Astrocyte (in vitro differentiated cells and primary cell): ENCODE data around the gene EHBP1. TPM values are rescaled to one million over a fixed set of nuclear protein-coding genes. Genes with fewer than 3 reads are reported as not detected.

Source experiments
- DNase-seq: peaks from one replicate; pipeline ENCODE4 v3.0.0-alpha.2; 2010; ENCODE audit warnings: low read depth
- FAIRE-seq: peaks from 2 replicates; lab custom pipeline; 2011; peaks lifted over from hg19 to GRCh38; lab: Jason Lieb, UNC
- H2AFZ ChIP-seq: 2 replicates; pipeline ENCODE4 v1.6.0; 2012; ENCODE audit warnings: low read depth, low read length, inconsistent platforms
- H3K27ac ChIP-seq: 2 replicates; pipeline ENCODE4 v1.5.1; 2011; ENCODE audit warnings: low read depth, low read length, inconsistent platforms
- H3K27me3 ChIP-seq: 2 replicates; pipeline ENCODE4 v1.6.0; 2011; ENCODE audit warnings: low read length, inconsistent platforms; ENCODE audit not compliant: insufficient read depth
- H3K36me3 ChIP-seq: 2 replicates; pipeline ENCODE4 v1.5.1; 2011; ENCODE audit warnings: low read length, inconsistent platforms; ENCODE audit not compliant: insufficient read depth
- H3K4me1 ChIP-seq: 2 replicates; pipeline ENCODE4 v1.5.1; 2011; ENCODE audit warnings: low read length, inconsistent platforms; ENCODE audit not compliant: insufficient read depth
- H3K4me2 ChIP-seq: 2 replicates; pipeline ENCODE4 v1.6.0; 2012; ENCODE audit warnings: low read length, inconsistent platforms
- H3K4me3 ChIP-seq: 2 replicates; pipeline ENCODE4 v1.5.1; 2011; ENCODE audit warnings: low read depth, mild to moderate bottlenecking, low read length, inconsistent platforms; ENCODE audit not compliant: insufficient read depth
- H3K79me2 ChIP-seq: 2 replicates; pipeline ENCODE4 v1.6.0; 2012; ENCODE audit warnings: mild to moderate bottlenecking, low read length, inconsistent platforms; ENCODE audit not compliant: insufficient read depth
- H3K9ac ChIP-seq: 2 replicates; pipeline ENCODE4 v1.6.0; 2012; ENCODE audit warnings: mild to moderate bottlenecking, low read length, inconsistent platforms
- H3K9me3 ChIP-seq: 2 replicates; pipeline ENCODE4 v1.5.1; 2012; ENCODE audit warnings: low read depth, mild to moderate bottlenecking, low read length, inconsistent platforms; ENCODE audit not compliant: insufficient read depth
- H4K20me1 ChIP-seq: 2 replicates; pipeline ENCODE4 v1.6.0; 2012; ENCODE audit warnings: low read length, inconsistent platforms; ENCODE audit not compliant: insufficient read depth
- H3K27ac Mint-ChIP-seq: one replicate; pipeline ENCODE4 v1.8.0; 2021; ENCODE audit warnings: mild to moderate bottlenecking, mixed read lengths; ENCODE audit not compliant: unreplicated experiment
- H3K27me3 Mint-ChIP-seq: one replicate; pipeline ENCODE4 v1.8.0; 2021; ENCODE audit warnings: low read depth, mixed read lengths; ENCODE audit not compliant: unreplicated experiment
- H3K36me3 Mint-ChIP-seq: one replicate; pipeline ENCODE4 v1.8.0; 2021; ENCODE audit warnings: low read depth, mixed read lengths; ENCODE audit not compliant: unreplicated experiment
- H3K4me1 Mint-ChIP-seq: one replicate; pipeline ENCODE4 v1.8.0; 2021; ENCODE audit warnings: low read depth, mixed read lengths; ENCODE audit not compliant: unreplicated experiment
- H3K4me3 Mint-ChIP-seq: one replicate; pipeline ENCODE4 v1.8.0; 2021; ENCODE audit warnings: mild to moderate bottlenecking, moderate library complexity, mixed read lengths; ENCODE audit not compliant: unreplicated experiment
- H3K9me3 Mint-ChIP-seq: one replicate; pipeline ENCODE4 v1.8.0; 2021; ENCODE audit warnings: mild to moderate bottlenecking, mixed read lengths; ENCODE audit not compliant: unreplicated experiment
- EZH2 ChIP-seq: IDR thresholded peaks from 2 replicates; pipeline ENCODE4 v1.6.1; 2012; ENCODE audit warnings: mild to moderate bottlenecking, low read length, inconsistent platforms; ENCODE audit not compliant: insufficient read depth
- total RNA-seq: library from RNA; stranded (reverse); gene quantifications from 2 replicates; pipeline ENCODE4 v1.2.1, GENCODE V29; 2021
- TF ChIP-seq, protein P1 (sequence below): IDR thresholded peaks from 2 replicates; pipeline ENCODE4 v1.5.1; 2011; ENCODE audit warnings: low read depth, mild to moderate bottlenecking, inconsistent platforms, low read length, moderate library complexity; ENCODE audit not compliant: insufficient read depth

EHBP1 gene
- total RNA-seq, 1 donor from 2014 or later, result 44.1 TPM

DNA sequence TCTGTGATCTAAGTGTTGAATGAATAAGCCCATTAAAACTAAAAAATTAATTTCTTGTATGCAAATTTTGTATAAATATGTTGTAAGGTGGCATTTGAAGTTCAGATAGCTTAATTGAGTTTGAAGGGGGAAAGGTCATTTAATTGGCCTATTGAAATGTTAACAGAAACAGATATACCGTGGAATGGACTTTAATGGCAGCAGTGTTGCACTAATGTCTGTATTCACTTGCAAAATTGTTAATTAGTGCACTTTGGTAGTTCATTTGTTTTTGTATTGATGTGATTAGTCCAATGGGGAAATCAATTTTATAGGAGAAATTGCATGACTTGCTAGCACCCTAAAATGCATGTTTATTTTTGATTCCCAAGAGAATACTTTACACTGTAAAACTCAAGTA lies 303.3 kb downstream of the EHBP1 start:
- no peak overlapping the region for H3K4me2 ChIP-seq
- H3K36me3 ChIP-seq, result peaks cover 7% of the 10 kb centered on the region

DNA sequence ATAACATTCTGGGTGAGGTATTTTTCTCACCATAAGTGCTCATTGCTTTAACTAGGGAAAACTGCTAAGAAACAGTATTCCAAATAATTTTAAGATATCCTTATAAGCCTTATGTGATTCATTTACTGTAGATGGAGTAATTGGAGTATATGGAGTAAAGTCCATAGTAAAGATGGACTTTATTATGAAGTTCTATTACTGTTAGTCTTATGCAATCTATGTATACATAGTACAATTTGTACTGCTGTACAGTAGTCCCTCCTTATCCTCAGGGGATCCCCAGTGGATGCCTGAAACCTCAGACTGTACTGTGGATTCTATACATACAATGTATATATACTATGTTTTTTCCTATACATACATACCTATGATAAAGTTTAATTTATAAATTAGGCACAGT lies 304.0 kb downstream of the EHBP1 start:
- Mint-ChIP-seq H3K4me1 (peaks cover 10% of the 10 kb centered on the region), H3K36me3 (peaks cover 3% of the 10 kb centered on the region), H3K9me3 (no peaks in the 10 kb centered on the region), H3K27ac (no peak overlapping the region), H3K27me3 (no peaks in the 10 kb centered on the region), H3K4me3 (no peak overlapping the region)
- Histone ChIP-seq H3K9me3 (no peaks in the 10 kb centered on the region), H3K36me3 (peaks cover 7% of the 10 kb centered on the region), H3K4me1 (no peaks in the 10 kb centered on the region), H3K27ac (no peak overlapping the region), H2AFZ (no peak overlapping the region), H3K79me2 (no peaks in the 10 kb centered on the region), H3K27me3 (no peaks in the 10 kb centered on the region), H3K4me2 (no peak overlapping the region), H4K20me1 (no peaks in the 10 kb centered on the region), H3K4me3 (no peak overlapping the region), H3K9ac (no peak overlapping the region)
- DNase-seq (no peak), FAIRE-seq (no peak)
- TF ChIP-seq, protein P1, sequence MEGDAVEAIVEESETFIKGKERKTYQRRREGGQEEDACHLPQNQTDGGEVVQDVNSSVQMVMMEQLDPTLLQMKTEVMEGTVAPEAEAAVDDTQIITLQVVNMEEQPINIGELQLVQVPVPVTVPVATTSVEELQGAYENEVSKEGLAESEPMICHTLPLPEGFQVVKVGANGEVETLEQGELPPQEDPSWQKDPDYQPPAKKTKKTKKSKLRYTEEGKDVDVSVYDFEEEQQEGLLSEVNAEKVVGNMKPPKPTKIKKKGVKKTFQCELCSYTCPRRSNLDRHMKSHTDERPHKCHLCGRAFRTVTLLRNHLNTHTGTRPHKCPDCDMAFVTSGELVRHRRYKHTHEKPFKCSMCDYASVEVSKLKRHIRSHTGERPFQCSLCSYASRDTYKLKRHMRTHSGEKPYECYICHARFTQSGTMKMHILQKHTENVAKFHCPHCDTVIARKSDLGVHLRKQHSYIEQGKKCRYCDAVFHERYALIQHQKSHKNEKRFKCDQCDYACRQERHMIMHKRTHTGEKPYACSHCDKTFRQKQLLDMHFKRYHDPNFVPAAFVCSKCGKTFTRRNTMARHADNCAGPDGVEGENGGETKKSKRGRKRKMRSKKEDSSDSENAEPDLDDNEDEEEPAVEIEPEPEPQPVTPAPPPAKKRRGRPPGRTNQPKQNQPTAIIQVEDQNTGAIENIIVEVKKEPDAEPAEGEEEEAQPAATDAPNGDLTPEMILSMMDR, result no peak
- TF ChIP-seq EZH2, result no peak

More for the DNA sequence above, 303.3 kb downstream of the EHBP1 start:
- no peak for DNase-seq
- H3K27ac ChIP-seq, result no peak overlapping the region
- H3K9me3 ChIP-seq, result no peaks in the 10 kb centered on the region
- H3K4me1 ChIP-seq, result no peaks in the 10 kb centered on the region
- FAIRE-seq, result no peak
- no peaks in the 10 kb centered on the region for H3K27me3 ChIP-seq
- no peaks in the 10 kb centered on the region for H3K9me3 Mint-ChIP-seq
- H3K4me3 ChIP-seq, result no peak overlapping the region
- peaks cover 10% of the 10 kb centered on the region for H3K4me1 Mint-ChIP-seq
- peaks cover 3% of the 10 kb centered on the region for H3K36me3 Mint-ChIP-seq
- H3K27ac Mint-ChIP-seq, result no peak overlapping the region
- no peaks in the 10 kb centered on the region for H4K20me1 ChIP-seq
- no peaks in the 10 kb centered on the region for H3K79me2 ChIP-seq
- no peak overlapping the region for H3K4me3 Mint-ChIP-seq
- TF ChIP-seq, protein P1, result no peak
- TF ChIP-seq EZH2, result no peak
- H3K9ac ChIP-seq, result no peak overlapping the region
- H3K27me3 Mint-ChIP-seq, result no peaks in the 10 kb centered on the region
- no peak overlapping the region for H2AFZ ChIP-seq

DNA sequence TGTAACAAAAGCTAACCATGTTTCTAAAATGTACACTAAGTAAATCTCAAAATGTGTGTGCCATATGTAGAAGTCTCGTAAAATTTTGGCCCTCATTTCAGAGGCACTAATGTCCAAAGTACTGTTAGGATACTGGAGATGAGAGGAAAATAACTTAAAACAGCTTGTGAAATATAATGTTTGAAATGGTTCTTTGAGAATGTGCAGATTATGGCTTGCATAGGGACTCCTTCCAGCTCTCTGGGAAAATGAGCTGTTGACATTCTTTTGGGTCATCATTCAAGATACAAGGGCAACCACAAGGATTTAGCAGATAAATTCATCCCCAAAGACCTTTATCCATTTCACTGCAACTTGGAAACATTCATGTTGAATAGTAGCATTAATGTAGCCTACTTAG lies 307.0 kb downstream of the EHBP1 start:
- Histone ChIP-seq H3K4me1 (no peaks in the 10 kb centered on the region), H3K79me2 (no peaks in the 10 kb centered on the region), H3K27ac (no peak overlapping the region), H3K27me3 (no peaks in the 10 kb centered on the region), H3K36me3 (peaks cover 5% of the 10 kb centered on the region), H3K9me3 (no peaks in the 10 kb centered on the region), H3K9ac (no peak overlapping the region), H2AFZ (no peak overlapping the region), H3K4me2 (no peak overlapping the region), H4K20me1 (no peaks in the 10 kb centered on the region), H3K4me3 (no peak overlapping the region)
- TF ChIP-seq EZH2, result no peak
- TF ChIP-seq, protein P1, result no peak
- H3K36me3 Mint-ChIP-seq, result peaks cover 6% of the 10 kb centered on the region
- H3K4me3 Mint-ChIP-seq, result no peak overlapping the region
- no peaks in the 10 kb centered on the region for H3K9me3 Mint-ChIP-seq
- DNase-seq (peak; percentile 27), FAIRE-seq (no peak)
- H3K27ac Mint-ChIP-seq, result no peak overlapping the region
- H3K27me3 Mint-ChIP-seq, result no peaks in the 10 kb centered on the region
- H3K4me1 Mint-ChIP-seq, result peaks cover 10% of the 10 kb centered on the region
